Smooth muscle cell (in vitro differentiated cells): ENCODE results near the gene PTPRM. TPM values are rescaled to one million over a fixed set of nuclear protein-coding genes. Genes with fewer than 3 reads are reported as not detected.

Experiments used
- DNase-seq: peaks from one replicate; lab custom pipeline; 2025; ENCODE audit not compliant: unreplicated experiment; lab: John Stamatoyannopoulos, UW
- H2AFZ ChIP-seq: fragments of 200-600 bp; sonication (generic); 2 replicates; pipeline ENCODE4 v1.6.0; 2016; ENCODE audit warnings: antibody characterized with exemption, low read depth, mild to moderate bottlenecking
- H3F3A ChIP-seq: fragments of 200-600 bp; sonication (generic); 2 replicates; pipeline ENCODE4 v1.6.0; 2017; ENCODE audit warnings: antibody characterized with exemption, low read depth
- H3K27ac ChIP-seq: fragments of 200-600 bp; sonication (generic); 2 replicates; pipeline ENCODE4 v1.5.1; 2016; ENCODE audit warnings: low read depth, mild to moderate bottlenecking
- H3K27me3 ChIP-seq: fragments of 200-600 bp; sonication (generic); 2 replicates; pipeline ENCODE4 v1.6.1; 2016; ENCODE audit warnings: low read depth, mild to moderate bottlenecking
- H3K36me3 ChIP-seq: fragments of 200-600 bp; sonication (generic); 2 replicates; pipeline ENCODE4 v1.5.1; 2016; ENCODE audit warnings: low read depth
- H3K4me1 ChIP-seq: fragments of 200-600 bp; sonication (generic); 2 replicates; pipeline ENCODE4 v1.5.1; 2016; ENCODE audit warnings: low read depth
- H3K4me2 ChIP-seq: fragments of 200-600 bp; sonication (generic); 2 replicates; pipeline ENCODE4 v1.6.0; 2016; ENCODE audit warnings: mild to moderate bottlenecking
- H3K4me3 ChIP-seq: fragments of 200-600 bp; sonication (generic); 2 replicates; pipeline ENCODE4 v1.5.1; 2016; ENCODE audit warnings: mild to moderate bottlenecking
- H3K79me2 ChIP-seq: fragments of 200-600 bp; sonication (generic); 2 replicates; pipeline ENCODE4 v1.6.0; 2016; ENCODE audit warnings: low read depth, mild to moderate bottlenecking
- H3K9ac ChIP-seq: fragments of 200-600 bp; sonication (generic); 2 replicates; pipeline ENCODE4 v1.6.0; 2016; ENCODE audit warnings: low read depth
- H3K9me3 ChIP-seq: fragments of 200-600 bp; sonication (generic); replicated peaks from 2 replicates; pipeline ENCODE4 v1.5.1; 2016; ENCODE audit warnings: low read depth
- H4K20me1 ChIP-seq: fragments of 200-600 bp; sonication (generic); 2 replicates; pipeline ENCODE4 v1.6.0; 2016; ENCODE audit warnings: low read depth
- WGBS: methylation state at CpG from one replicate; pipeline ENCODE4 v1.1.7; 2016; ENCODE audit warnings: low lambda C conversion rate; 5-methylcytosine and 5-hydroxymethylcytosine counted together
- polyA plus RNA-seq: library from polyadenylated mRNA; unstranded; fragments of >200 nt; fragmentation: Nextera tagmentation; extraction: Ambion mirVana; gene quantifications from 2 replicates; pipeline ENCODE4 v1.2.1, GENCODE V29; 2016
- total RNA-seq: library from RNA; depleted of rRNA; stranded (reverse); fragments of >200 nt; gene quantifications from 2 replicates; pipeline ENCODE4 v1.2.3, GENCODE V29; 2014
- TF ChIP-seq, protein P1 (sequence below): fragments of 200-600 bp; sonication (generic); IDR thresholded peaks from 2 replicates; pipeline ENCODE4 v1.5.1; 2017; ENCODE audit warnings: borderline replicate concordance, mild to moderate bottlenecking, antibody characterized with exemption; ENCODE audit not compliant: insufficient read depth, poor library complexity, severe bottlenecking

PTPRM gene
- total and polyA plus RNA-seq, 2 experiments from 2014 or later: 57.5 to 115 TPM

DNA sequence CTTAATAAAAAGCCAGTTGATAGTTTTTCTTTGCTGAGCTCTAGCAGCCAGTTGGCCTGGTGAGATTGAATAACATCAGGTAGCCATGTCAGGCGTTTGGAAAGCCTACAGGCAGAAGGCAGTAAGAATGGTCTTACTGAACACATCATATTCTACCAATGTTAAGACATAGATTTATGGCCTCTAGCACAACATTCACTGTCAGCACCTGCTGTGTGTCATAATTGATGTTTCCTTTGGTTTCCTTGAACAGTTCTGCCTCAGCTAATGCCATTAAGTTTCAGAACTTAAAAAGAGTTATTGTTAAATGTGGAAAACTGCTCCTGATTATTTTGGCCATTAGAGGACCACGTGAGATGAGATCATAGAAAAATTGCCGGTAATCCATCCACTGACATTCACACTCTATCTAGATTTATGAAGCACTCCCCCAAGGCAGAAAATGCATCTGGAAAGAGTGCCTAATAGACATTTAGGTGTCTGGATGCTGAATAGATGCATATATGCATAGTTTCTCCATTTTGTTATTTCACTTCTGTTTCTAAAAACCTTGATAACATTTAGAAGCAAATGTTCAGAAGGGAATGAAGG, 434.7 kb downstream of the PTPRM start:
- no peaks in the 10 kb centered on the region for H3K79me2 ChIP-seq
- TF ChIP-seq, protein P1, sequence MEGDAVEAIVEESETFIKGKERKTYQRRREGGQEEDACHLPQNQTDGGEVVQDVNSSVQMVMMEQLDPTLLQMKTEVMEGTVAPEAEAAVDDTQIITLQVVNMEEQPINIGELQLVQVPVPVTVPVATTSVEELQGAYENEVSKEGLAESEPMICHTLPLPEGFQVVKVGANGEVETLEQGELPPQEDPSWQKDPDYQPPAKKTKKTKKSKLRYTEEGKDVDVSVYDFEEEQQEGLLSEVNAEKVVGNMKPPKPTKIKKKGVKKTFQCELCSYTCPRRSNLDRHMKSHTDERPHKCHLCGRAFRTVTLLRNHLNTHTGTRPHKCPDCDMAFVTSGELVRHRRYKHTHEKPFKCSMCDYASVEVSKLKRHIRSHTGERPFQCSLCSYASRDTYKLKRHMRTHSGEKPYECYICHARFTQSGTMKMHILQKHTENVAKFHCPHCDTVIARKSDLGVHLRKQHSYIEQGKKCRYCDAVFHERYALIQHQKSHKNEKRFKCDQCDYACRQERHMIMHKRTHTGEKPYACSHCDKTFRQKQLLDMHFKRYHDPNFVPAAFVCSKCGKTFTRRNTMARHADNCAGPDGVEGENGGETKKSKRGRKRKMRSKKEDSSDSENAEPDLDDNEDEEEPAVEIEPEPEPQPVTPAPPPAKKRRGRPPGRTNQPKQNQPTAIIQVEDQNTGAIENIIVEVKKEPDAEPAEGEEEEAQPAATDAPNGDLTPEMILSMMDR: no peak
- H3K27me3 ChIP-seq: no peaks in the 10 kb centered on the region
- no peak for DNase-seq
- H3K9ac ChIP-seq: no peak overlapping the region
- H3K36me3 ChIP-seq: no peaks in the 10 kb centered on the region
- H4K20me1 ChIP-seq: peaks cover 24% of the 10 kb centered on the region
- H3K4me3 ChIP-seq: no peak overlapping the region
- 84% methylated on average over 3 of the region's 3 CpGs for WGBS
- no peak overlapping the region for H3K27ac ChIP-seq
- no peaks in the 10 kb centered on the region for H3K4me1 ChIP-seq
- no peaks in the 10 kb centered on the region for H3K9me3 ChIP-seq
- H3K4me2 ChIP-seq: no peak overlapping the region
- H3F3A ChIP-seq: no peaks in the 10 kb centered on the region
- no peak overlapping the region for H2AFZ ChIP-seq

DNA sequence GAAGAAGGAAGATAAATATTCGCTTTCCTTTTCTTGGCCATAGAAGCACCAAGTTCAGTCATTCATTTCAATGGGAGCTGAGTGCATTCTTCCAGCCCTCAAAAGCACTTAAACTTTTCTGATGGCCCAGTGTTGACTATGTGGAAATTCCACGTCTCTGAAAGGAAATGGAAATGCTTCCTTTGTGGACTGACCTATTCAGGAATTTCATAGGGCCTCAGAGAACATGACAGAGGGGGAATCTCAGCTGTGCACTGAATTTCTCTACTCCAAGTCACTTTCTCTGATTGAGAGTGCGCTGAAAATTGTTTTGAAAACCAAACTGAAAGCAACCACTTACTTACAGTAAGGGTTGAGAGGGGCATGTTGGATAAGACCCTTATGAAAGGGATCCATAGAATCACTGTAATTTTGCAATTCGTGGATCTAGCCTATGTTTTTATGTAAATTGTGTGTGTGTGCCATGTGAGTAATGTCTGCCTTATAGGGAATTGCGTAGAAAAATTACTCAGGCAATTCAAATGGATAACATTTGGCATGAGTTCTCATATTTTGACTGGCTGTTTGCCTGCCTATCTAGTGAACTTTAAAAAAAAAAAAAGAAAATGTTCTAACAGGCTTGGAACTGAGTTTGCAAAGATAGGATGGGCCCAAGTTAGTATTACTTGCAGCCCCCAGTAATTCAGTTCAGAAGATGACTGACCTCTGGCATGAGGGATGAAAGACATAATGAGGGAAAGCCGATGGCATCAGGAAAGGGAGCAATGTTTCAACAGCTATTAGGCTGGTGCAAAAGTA, 437.0 kb downstream of the PTPRM start:
- H3K27ac ChIP-seq: no peak overlapping the region

DNA sequence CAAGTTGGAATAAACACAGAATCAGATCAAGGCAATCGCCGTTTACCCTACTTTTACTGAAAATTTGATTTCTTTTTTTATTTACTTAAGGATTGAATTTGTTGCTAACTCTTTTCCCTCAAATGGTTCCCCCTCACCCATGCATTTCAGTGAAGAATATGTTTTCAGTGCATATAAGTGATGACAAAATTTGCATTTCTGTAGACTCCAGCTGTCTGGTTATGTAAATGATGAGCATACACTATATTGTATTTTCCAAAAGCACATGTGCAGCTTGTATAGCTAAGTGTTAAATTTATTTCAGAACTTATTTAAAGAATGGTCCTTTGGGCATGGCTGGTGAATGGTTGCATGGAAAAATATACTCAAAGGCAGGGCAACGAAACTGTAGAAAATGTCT, 437.7 kb downstream of the PTPRM start:
- no peaks in the 10 kb centered on the region for H3F3A ChIP-seq
- H3K9ac ChIP-seq: no peak overlapping the region
- no peak for DNase-seq
- no peaks in the 10 kb centered on the region for H3K79me2 ChIP-seq
- H3K27me3 ChIP-seq: no peaks in the 10 kb centered on the region
- TF ChIP-seq, protein P1: no peak
- peaks cover 37% of the 10 kb centered on the region for H4K20me1 ChIP-seq
- 97% methylated on average over 3 of the region's 3 CpGs for WGBS
- no peaks in the 10 kb centered on the region for H3K9me3 ChIP-seq
- no peak overlapping the region for H3K4me3 ChIP-seq
- H2AFZ ChIP-seq: no peak overlapping the region
- H3K4me2 ChIP-seq: no peak overlapping the region
- H3K4me1 ChIP-seq: no peaks in the 10 kb centered on the region
- no peaks in the 10 kb centered on the region for H3K36me3 ChIP-seq
- no peak overlapping the region for H3K27ac ChIP-seq

More for the DNA sequence above, 437.0 kb downstream of the PTPRM start:
- H3K9ac ChIP-seq: no peak overlapping the region
- H3K9me3 ChIP-seq: no peaks in the 10 kb centered on the region
- H3K79me2 ChIP-seq: no peaks in the 10 kb centered on the region
- H3K27me3 ChIP-seq: no peaks in the 10 kb centered on the region
- H2AFZ ChIP-seq: no peak overlapping the region
- no peaks in the 10 kb centered on the region for H3K36me3 ChIP-seq
- 91% methylated on average over 6 of the region's 6 CpGs for WGBS
- no peak for DNase-seq
- H3K4me2 ChIP-seq: no peak overlapping the region
- H3K4me1 ChIP-seq: no peaks in the 10 kb centered on the region
- H3K4me3 ChIP-seq: no peak overlapping the region
- peaks cover 37% of the 10 kb centered on the region for H4K20me1 ChIP-seq
- no peaks in the 10 kb centered on the region for H3F3A ChIP-seq
- TF ChIP-seq, protein P1: no peak
